GM20431 (cell line): ENCODE results near the gene AGMO.

Experiments used
- in situ Hi-C: fragments of 300-500 bp; cut with MseI, MboI; formaldehyde crosslinking; loops from one replicate; pipeline ENCODE4 v1.15.0; 2020; ENCODE audit warnings: low sequenced_read_pairs; ENCODE audit not compliant: unreplicated experiment

AGMO gene

GRCh38 chr7:15336146-15336545, 225.7 kb downstream of the AGMO start:
- in situ Hi-C loops, result no loop called here

GRCh38 chr7:15335390-15335789, 226.4 kb downstream of the AGMO start:
- in situ Hi-C loops, result no loop called here

GRCh38 chr7:15334536-15335263, 227.1 kb downstream of the AGMO start:
- in situ Hi-C loops, result no loop called here

DNA sequence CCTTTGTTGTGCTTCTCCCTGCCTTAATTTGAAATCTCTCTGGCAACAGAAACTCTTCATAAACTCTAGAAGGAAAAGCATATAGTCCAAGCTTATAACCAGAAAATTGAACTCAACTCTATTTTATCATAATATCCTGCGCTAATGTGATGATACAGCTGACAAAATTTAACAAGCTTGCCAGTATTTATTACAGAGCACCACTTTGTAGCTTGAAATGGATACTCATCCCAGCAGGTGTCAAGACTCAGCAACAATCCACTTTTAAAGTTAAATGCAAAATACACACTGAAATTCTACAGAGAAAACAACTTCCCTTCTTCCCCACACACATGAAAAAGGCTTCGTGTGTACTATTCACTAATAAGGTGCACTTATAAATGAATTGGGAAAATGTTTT, 228.9 kb downstream of the AGMO start:
- in situ Hi-C loops, result no loop called here

DNA sequence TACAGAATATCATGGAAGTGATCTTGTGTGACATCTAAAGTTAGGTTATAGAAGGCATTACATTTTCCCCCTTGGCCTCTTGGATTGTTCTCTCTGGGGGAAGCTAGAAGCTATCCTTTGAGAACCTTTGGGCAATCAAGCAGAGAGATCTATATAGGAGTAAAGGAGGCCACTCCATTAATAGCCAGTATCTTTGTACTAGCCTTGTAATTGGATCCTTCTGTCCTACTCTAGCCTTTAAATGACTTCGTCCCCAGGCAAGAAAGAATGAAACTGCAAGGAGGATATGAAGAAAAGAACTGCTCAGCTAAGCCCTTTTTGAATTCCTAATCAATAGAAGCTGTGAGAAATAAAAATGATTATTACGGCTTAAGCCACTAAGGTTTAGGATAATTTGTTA, 230.9 kb downstream of the AGMO start:
- in situ Hi-C loops, result no loop called here

- in situ Hi-C loops, result no loop called here
Observed at GRCh38 chr7:15327001-15327400, 234.8 kb downstream of the AGMO start.

- in situ Hi-C loops, result no loop called here
Observed at GRCh38 chr7:15326044-15326644, 235.7 kb downstream of the AGMO start.

- in situ Hi-C loops, result loop anchor here (25.0 kb wide), 1 partner anchor 389 kb away; no protein-coding TSS in a partner anchor
Observed at GRCh38 chr7:15323550-15323949, 238.3 kb downstream of the AGMO start.

DNA sequence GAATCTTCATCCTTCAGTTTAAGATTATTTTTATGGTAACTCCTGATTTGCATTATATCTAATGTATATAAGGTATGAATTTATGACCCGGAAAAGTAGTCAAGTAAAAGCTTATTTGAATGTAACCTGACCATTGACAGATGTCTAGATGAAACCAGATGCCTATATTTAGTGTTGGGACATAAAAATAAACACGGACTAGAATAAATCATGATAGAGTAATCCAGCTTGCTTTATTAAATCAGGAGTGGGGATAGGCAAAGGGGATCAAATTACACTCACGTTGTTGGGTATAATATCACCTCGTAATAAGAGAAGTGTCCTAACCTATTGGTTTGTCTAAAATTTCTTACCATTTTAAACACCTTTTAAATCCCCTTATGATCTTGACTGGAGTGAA, 244.6 kb downstream of the AGMO start:
- in situ Hi-C loops, result loop anchor here (25.0 kb wide), 1 partner anchor 395 kb away; no protein-coding TSS in a partner anchor

- in situ Hi-C loops, result loop anchor here (25.0 kb wide), 1 partner anchor 397 kb away; no protein-coding TSS in a partner anchor
Observed at GRCh38 chr7:15315678-15316077, 246.1 kb downstream of the AGMO start.

DNA sequence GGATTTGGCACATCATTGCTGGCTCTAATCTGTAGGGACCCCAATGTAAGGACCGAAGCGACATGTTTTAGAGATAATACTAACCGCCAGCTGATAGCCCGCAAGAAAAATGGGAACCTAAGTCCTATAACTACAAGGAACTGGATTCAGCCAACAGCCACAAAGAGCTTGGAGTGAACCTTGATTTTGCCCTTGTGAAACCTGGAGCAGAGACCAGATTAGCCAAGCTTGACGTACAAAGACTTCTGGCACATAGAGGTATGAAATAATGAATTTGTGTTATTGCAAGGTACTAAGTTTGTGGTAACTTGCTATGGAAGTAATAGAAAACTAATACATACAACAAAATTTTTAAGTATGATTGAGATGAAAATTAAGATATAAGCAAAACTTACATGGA, 246.9 kb downstream of the AGMO start:
- in situ Hi-C loops, result loop anchor here (25.0 kb wide), 1 partner anchor 397 kb away; no protein-coding TSS in a partner anchor

- in situ Hi-C loops, result loop anchor here (25.0 kb wide), 1 partner anchor 399 kb away; no protein-coding TSS in a partner anchor
Observed at GRCh38 chr7:15313361-15313760, 248.5 kb downstream of the AGMO start.

DNA sequence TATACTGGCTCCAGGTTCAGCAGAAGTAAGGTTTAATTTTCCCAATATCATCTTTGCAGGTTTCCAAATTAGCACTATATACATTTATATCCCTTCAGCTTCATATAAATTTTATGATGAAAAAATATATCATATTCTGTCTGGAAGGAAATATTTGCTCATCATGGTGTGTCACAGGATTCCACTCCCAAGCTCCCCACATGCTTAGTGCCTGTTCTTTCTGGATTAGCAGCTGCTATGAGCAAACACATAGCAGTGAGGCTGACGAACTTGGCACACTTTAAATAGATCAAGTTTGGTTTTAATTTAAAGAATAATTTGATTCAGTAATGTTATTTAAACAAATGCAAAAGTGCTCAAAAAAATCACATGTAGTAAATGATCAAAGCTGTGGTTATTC, 251.9 kb downstream of the AGMO start:
- in situ Hi-C loops, result loop anchor here (25.0 kb wide), 1 partner anchor 402 kb away; no protein-coding TSS in a partner anchor

- in situ Hi-C loops, result loop anchor here (25.0 kb wide), 1 partner anchor 403 kb away; no protein-coding TSS in a partner anchor
Observed at GRCh38 chr7:15308821-15309220, 253.0 kb downstream of the AGMO start.

DNA sequence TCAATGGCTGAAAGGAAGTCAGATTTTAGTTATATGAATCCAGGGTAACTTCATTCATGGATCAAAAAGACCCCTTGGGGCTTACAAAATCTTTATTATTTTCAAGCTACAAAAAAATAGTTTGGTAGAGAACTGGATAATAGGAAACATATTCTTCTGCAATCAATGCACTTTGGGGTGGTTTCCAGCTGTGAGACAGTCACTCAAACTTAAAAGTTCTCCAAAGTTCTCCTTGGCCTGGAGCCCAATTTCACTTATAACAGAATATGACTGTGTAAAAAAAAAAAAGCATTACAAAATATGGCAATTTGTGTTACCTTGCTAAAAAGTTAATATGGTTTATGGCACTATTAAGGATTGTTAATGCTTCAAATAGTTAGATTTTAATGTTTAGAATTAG, 255.5 kb downstream of the AGMO start:
- in situ Hi-C loops, result loop anchor here (25.0 kb wide), 1 partner anchor 406 kb away; no protein-coding TSS in a partner anchor

GRCh38 chr7:15305002-15305600, 256.7 kb downstream of the AGMO start:
- in situ Hi-C loops, result loop anchor here (25.0 kb wide), 1 partner anchor 407 kb away; no protein-coding TSS in a partner anchor

GRCh38 chr7:15303357-15303756, 258.5 kb downstream of the AGMO start:
- in situ Hi-C loops, result loop anchor here (25.0 kb wide), 1 partner anchor 409 kb away; no protein-coding TSS in a partner anchor

DNA sequence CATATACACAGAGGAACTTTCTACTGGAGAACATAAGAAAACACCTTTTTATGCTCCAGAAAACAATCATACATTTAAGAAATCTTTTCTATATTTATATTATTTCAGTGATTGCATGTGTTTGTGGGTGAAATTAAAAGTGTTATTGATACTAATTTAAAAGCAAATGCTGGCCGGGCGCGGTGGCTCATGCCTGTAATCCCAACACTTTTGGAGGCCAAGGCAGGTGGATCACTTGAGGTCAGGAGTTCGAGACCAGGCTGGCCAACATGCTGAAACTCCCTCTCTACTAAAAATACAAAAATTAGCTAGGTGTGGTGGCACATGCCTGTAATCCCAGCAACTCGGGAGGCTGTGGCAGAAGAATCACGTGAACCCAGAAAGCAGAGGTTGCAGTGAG, 260.8 kb downstream of the AGMO start:
- in situ Hi-C loops, result loop anchor here (25.0 kb wide), 1 partner anchor 411 kb away; no protein-coding TSS in a partner anchor

- in situ Hi-C loops, result no loop called here
Observed at GRCh38 chr7:15292138-15292537, 269.7 kb downstream of the AGMO start.

GRCh38 chr7:15291699-15292098, 270.1 kb downstream of the AGMO start:
- in situ Hi-C loops, result no loop called here

DNA sequence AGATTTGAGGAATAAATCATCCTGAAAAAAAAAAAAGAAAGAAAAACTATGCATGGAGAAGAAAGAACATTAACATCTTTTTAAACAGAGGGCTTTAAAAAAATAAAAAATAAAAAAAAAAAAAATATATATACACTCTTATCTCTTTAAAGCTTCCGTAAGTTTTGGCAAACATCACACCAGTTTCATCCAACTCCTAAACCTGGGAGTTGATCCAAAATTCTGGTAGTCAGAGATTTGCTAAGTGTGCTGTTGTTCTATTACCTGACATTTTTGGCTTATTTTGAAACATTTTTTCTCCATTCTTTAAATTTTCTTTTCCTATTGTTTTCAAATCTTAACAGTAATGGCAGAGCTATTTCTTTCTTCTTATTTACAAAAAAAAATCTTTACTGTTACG, 273.1 kb downstream of the AGMO start:
- in situ Hi-C loops, result no loop called here
